GM18508 (cell line): ENCODE data around the gene TRPV2.
"Not testable (repeated sequence)": the region's sequence is repeated elsewhere in the genome, so short reads cannot be mapped to it uniquely, and the experiment has no call there.

Experiments
- ATAC-seq: cut with Tn5 transposase; IDR thresholded peaks from one replicate; pipeline ENCODE4 v1.9.1; 2021; ENCODE audit warnings: moderate number of reproducible peaks; ENCODE audit not compliant: insufficient read depth, unreplicated experiment

The TRPV2 gene

GRCh38 chr17:16434662-16435061 lies 19.3 kb downstream of the TRPV2 start:
- no peak for ATAC-seq

DNA sequence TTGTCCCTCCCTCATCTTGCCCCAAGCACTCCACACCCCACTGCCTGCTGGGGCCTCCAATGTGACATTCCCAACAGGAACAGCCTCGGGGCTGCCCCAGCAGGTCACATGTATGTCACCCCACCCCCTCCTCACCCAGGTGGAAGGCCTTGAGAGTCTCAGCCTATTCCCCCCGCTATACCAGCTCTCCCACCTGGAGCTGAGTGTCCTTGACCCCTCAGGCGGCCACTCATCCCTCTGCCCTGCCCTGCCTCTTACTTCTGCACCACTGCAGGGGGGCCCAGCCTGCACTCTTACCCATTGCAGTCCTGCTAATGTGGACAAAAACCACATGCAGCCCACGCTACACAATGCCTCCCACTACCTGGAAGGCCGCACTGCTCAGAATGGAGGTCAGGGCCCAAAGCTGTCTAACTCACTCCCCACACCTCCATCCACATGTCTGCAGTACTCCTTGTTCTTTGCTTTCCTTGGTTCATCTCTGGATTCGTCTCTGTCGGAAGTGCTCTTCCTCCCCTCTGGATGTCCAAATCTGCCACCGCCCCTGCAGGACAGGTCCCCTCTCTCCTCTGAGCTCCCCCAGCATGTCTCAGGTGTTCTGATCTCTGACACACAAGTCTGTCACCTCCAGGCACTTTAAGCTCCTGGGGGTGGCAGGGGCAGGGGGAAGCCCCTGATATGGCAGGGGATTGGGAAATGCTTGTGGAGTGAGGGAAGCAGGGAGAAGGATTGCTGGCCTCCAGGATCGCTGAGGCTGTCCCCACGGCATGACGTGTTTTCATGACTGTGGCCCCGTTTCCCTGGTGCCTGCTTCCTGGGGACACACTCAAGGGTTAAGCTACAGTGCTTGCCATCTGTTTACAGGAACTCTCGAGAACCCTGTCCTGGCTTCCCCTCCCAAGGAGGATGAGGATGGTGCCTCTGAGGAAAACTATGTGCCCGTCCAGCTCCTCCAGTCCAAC lies 20.8 kb downstream of the TRPV2 start:
- ATAC-seq, result no peak

- no peak for ATAC-seq
Observed at GRCh38 chr17:16437083-16437482, 21.7 kb downstream of the TRPV2 start.

GRCh38 chr17:16438173-16438556 lies 22.8 kb downstream of the TRPV2 start:
- no peak for ATAC-seq

DNA sequence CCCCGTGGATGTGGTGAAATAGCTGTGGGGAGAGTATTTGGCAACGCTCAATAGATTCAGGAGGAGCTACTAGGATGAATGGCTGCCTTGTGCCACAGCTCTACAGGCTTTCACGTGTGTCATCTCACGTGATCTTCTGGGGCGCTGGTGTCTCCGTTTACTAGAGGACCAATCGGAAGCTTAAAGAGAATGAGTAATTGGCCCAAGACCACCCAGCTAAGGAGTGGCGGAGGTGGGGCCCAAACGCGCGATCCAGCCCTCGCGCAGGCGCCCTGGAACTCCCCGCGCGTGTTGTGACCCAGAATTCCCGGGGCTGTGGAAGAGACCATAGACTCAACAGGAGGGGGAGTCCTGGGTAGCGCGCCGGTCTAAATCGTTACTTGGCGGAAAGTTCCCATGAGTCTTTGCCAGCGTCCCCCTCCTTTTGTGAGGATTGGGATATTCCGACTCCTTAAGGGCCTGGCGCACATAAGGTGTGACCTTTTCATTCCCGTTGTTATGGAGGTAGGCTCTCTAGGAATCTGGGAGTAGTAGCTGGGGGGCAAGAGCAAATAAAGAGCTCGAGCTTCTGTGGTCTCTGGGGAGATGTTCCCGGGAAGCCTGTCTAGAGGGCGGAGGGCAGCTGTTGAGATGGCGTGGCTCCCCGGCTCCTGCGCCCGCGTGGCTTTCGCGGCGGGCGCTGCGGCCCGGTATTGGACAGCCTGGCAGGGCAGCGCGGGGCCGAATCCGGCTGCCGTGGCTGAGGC lies 23.4 kb downstream of the TRPV2 start:
- peak; percentile 72 for ATAC-seq

DNA sequence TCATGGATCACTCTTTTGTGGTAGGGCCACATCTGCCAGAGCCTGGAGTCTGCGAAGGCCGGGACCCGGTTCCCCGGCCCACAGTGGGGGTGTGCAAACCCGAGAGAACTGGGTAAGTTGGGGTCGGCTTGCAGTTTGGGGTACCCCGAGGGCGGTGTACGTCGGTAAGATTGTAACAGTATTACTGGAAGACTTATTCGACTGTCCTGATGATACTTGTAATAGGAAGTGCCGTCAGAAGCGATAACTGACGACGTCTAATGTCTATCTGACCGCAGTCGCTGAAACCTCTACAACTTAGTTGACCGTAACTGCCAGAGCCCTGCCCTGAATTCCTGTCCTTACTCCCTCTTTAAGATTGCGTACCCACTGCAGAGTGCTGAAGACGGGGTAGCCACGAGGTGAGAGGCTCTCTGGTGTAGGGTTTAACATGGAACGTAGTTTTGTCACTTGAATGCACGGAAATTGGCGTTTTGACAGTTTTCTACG lies 24.0 kb downstream of the TRPV2 start:
- ATAC-seq, result no peak

GRCh38 chr17:16439811-16440351 lies 24.5 kb downstream of the TRPV2 start:
- no peak for ATAC-seq

DNA sequence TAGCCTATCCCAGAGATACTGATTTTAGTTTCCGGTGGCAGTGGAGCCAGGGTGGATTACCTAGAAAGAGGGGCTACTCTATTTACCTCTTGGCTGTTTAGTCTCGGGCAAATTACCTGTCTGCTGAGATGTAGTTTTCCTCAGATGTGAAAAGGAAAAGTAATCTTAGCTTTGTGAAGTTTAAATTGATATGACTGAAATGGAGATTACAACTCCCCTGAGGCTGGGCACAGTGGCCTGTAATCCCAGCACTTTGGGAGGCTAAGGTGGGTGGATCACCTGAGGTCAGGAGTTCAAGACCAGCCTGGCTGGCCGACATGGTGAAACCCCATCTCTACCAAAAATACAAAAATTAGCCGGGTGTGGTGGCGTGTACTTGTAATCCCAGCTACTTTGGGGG lies 25.0 kb downstream of the TRPV2 start:
- not testable (repeated sequence) for ATAC-seq

DNA sequence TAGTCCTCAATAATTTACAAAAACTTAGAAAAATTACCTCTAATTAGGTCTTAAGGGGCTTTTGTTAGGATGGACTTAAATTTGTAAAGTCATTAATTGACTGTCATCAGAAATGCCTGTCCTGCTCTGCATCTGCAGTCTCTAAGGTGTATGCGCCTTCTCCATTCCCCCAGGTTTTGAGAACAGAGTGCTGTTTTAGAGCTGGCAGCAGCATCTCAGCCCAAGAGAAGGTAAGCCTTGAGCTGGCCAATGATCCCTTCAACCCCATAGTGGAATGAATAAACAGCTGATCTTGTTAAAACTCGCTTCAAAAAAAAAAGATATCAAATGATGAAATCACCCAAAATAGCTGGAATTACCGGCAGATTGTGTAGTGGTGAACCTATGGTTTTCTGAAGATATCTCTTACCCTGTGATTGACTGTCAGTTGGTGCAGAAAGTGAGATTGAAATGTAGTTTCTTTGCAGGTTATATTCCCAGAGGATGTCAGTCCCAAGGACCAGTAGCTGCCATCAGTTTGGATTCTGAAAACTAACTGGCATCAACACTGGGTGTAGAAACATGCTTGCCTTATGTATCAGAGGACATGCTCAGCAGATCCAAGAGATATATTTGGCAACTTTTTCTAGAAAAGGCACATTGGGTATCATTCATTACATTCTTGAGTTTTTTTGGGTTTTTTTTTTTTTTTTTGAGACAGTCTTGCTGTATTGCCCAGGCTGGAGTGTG lies 25.7 kb downstream of the TRPV2 start:
- ATAC-seq, result no peak

DNA sequence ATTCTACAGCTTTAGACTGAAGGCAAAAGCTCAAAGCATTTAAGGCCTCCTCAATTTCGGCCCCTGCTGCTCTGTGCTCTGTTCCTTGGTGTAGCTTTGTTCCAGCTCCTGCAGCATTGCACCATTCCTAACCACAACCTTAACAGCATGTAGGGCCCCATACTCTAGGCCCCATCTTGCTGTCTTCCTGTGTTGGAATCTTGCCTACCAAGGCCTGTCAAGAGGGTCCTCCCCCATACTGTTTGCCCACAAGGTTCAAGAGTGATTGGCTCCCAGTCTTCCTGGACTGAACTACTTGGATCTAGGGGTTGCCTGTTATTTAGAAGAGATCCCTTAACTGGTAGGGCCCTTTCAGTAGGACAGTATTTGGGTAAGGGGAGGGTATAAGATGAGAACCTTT lies 26.8 kb downstream of the TRPV2 start:
- no peak for ATAC-seq

DNA sequence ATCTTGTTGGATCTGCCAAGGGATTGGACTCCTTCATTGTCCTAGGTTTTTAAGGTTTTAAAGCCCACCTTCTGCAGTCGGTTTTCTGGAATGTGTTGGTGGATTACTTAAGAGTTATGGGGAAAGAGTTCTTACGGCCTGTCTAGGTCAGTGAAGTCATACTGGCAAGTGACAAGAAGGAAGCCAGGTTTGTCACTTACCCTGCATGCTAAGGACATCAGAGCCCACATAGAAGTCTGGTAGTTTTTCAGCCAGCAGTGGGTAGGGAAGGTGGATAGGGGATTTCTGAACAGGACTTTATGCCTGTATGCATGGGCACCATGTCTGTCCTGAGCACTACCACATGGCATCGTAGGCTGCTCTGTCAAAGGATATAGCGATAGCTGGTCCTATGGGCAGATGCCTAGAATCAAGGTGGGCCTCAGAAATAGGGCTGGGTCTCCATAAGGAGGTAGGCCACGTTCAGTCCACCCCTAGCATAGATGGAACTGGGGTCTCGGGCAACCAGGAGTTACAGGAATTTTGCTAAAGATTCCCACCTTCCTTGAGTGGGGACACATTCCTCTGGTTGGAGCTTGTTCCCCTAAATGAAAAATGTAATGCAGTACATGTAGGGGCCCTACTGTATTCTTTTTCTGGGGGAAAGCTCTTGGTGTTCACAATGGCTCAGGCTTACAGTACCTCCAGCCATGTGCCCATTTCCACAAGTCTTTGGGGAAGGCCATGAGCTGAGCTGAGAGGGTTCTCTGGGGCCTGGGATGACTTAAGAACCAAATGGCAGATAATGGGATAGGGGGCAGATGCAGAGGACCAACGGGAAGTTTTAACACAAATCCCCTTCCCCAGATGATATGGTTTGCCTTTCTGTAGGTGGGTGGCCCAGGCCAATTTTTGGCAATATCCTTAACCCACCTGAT lies 27.5 kb downstream of the TRPV2 start:
- no peak for ATAC-seq

DNA sequence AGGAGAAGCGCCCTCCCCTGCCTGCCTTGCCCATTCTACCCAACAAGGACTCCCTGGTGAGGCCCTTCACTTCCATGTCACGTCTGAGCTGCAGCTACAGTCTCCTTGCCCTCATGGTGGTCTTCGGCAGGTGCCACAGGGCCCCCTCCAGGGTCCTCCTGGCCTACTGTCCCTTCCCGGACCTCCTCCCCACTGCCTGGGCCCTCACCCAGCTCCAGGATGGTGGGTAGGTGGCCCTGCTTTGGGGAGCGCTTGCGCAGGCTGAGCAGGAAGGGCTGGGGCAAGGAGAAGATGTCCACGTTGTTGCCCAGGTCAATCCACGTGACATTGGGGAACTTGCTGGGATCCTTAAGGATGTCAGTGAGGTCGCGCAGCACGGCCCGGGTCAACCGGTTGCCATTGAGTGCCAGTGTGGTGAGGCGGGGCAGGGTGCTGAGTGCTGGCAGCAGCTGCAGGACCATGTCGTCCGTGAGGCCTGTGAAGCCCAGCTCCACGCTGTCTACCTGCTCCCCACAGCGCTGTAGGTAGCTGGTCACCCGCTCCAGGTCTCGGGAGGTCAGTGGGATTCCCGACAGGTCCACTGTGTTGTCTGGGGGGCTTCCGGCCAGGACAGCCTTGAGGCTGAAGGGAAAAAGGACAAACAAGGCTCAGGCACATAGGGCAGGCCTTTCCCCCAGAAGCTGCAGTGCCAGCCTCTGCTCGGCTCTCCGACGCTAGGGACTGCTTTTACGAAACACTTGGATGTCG lies 28.3 kb downstream of the TRPV2 start:
- no peak for ATAC-seq

DNA sequence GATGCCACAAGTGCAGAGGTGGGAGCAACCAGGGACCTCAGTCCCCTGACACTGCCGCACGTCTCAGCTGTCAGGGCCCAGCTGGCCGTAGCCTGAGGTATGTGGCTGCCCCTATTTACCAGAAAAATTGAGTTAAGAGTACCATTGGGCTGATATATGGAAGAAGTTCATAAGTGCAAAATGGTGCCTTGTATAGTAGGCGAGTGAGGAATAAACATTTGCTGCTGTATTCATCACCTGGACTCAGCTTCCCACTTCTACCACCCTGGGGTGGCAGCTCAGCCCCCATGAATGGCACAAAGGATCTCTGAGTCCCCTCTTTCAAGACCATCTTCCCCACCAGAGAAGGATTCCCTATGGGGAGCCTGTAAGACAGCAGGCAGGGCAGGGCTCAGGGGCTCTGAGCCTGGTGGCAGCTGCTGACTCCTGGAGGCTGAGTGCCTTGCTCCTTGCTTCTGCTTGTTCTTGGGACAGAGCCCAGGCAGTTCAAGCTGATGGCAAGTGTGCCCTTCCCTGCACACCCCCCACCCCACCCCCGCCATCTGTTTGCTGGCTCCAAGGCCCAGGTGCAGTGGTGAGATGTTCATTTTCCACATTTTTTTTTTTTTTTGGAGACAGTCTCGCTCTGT lies 29.0 kb downstream of the TRPV2 start:
- ATAC-seq, result no peak

DNA sequence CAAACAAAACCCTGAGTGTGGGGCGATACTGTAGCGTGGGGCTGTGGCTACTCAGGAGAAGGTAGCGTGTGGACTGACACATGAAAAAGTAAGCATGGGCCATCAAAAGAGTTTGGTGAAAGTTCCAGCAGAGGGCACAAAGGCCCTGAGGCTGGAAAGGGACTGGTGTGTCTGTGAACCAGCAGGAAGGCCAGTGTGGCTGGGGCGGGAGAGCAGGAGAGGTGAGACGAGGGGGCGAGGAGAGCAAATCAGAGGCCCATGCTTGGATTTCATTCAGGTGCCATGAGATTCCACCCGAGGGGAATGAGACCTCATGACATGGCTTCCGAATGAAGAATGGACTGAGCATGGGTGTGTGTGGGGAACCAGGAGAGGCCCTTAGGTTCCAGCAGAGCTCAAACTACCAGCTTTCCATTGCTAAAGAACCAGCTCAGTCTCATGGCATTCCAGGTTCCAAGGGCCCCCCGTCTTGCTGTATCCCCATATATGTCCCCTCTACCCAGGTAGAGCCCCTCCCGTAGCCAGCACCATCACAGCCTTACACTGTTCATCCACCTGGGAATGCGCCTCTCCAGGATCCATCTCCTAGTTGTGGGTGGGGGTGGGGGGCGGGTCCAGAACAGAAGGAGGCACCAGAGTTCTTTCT lies 31.1 kb downstream of the TRPV2 start:
- no peak for ATAC-seq

GRCh38 chr17:16447676-16448075 lies 32.3 kb downstream of the TRPV2 start:
- ATAC-seq, result no peak

DNA sequence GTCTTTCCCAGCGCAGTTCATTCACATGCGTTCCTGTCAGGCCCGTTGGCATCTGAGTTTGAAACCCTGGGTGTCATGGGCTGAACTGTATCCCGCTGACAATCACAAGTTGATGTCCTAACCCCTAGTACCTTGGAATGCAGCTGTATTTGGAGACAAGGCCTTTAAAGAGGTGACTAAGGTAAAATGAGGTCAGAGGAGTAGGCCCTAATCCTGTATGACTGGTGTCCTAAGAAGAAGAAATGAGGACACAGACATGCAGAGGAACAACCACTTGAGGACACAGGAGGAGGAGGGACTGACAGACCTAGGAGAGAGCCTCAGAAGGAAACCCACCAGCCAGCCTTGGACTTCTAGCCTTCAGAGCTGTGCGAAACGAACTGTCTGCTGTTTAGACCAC lies 33.1 kb downstream of the TRPV2 start:
- no peak for ATAC-seq

DNA sequence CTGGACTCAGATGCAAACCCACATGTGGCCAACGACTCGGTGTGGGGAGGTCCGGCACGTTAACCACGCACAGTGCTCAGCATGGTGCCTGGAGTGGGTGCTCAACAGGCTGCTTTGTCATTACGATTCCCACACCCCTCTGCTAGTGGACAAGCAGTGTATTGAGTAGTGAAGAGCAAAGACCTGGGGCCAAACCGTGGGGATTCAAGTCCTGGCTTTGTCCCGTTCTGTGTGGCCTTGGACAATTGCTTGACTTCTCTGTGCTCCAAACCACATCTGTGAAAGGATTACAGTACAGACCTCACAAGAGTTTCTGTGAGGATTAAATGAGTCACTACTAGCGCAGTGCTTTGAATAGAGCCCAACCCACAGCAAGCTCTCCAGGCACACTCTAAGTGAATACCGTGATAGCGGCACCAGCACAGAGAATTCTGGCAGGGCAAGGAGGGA lies 33.8 kb downstream of the TRPV2 start:
- no peak for ATAC-seq

- ATAC-seq, result no peak
Observed at GRCh38 chr17:16450028-16450427, 34.7 kb downstream of the TRPV2 start.
